ENCODE data around the gene C16orf89.

C16orf89 gene

DNA sequence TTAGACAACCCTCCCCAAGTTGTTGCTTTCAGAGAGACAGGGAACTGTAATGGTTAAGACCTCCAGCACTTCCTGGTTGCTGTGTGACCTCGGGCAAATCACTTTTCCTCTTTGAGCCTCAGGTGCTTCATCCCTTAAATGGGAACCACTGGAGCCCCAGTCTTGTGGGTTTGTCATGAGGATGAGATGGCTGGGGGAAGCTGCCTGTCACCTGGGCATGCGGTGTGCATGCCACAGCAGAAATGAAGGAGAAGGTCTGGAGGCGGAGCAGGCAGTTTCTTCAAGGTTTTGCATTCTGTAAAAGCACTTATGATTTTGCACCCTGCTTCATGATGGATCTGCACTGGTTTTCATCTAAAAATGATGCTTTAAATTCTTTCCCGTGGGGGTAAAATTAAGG is 54.1 kb downstream of the C16orf89 start:
- CTCF ChIA-PET = no interaction called here
- TF ChIP-seq, protein P1, sequence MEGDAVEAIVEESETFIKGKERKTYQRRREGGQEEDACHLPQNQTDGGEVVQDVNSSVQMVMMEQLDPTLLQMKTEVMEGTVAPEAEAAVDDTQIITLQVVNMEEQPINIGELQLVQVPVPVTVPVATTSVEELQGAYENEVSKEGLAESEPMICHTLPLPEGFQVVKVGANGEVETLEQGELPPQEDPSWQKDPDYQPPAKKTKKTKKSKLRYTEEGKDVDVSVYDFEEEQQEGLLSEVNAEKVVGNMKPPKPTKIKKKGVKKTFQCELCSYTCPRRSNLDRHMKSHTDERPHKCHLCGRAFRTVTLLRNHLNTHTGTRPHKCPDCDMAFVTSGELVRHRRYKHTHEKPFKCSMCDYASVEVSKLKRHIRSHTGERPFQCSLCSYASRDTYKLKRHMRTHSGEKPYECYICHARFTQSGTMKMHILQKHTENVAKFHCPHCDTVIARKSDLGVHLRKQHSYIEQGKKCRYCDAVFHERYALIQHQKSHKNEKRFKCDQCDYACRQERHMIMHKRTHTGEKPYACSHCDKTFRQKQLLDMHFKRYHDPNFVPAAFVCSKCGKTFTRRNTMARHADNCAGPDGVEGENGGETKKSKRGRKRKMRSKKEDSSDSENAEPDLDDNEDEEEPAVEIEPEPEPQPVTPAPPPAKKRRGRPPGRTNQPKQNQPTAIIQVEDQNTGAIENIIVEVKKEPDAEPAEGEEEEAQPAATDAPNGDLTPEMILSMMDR (IDR thresholded peaks at IDR 0.05; ENCODE audit: control extremely low read depth, extremely low read depth, low read depth, missing control alignments) = no peak
- POLR2A ChIA-PET = no interaction called here
- no peak for DNase-seq (ENCODE audit: extremely low spot score)

GRCh38 chr16:5010576-5011329 is 55.0 kb downstream of the C16orf89 start:
- TF ChIP-seq, protein P1 (IDR thresholded peaks at IDR 0.05; ENCODE audit: control extremely low read depth, extremely low read depth, low read depth, missing control alignments) = no peak
- POLR2A ChIA-PET = no interaction called here
- no peak for DNase-seq (ENCODE audit: extremely low spot score)
- CTCF ChIA-PET = no interaction called here

DNA sequence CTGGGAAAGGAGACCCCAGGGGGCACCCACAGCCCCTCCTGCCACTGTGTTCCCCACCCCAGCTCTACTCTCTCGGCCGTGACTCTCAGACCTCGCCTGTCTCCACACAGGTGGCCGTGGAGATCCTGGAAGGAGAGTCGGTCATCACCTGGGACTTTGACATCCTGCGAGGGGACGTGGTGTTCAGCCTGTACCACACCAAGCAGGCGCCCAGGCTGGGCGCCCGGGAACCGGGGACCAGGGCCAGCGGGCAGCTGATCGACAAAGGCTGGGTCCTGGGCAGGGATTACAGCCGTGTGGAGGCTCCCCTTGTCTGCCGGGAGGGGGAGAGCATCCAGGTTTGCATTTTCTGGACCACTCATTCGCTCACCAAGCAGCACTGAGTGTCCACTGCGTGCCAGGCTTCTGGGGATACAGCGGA is 57.4 kb downstream of the C16orf89 start:
- no peak for DNase-seq (ENCODE audit: extremely low spot score)
- TF ChIP-seq, protein P1 (IDR thresholded peaks at IDR 0.05; ENCODE audit: control extremely low read depth, extremely low read depth, low read depth, missing control alignments) = no peak
- ChIA-PET POLR2A (no interaction called here), CTCF (no interaction called here)

DNA sequence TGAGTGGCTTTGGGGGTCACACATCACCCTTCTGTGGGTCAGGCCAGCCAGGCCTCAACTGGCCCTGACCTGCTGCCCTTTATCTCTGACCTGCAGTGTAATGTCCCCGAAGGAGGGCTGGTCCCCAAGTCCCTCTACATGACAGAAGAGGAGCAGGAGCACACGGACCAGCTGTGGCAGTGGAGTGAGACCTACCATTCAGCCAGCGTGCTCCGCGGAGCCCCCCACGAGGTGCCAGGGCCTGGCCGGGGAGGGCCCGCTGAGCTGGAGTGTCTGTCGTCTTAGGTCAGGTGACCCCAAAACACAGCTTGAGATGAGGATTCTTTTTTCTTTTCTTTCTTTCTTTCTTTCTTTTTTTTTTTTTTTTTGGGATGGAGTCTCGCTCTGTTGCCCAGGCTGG is 58.5 kb downstream of the C16orf89 start:
- POLR2A ChIA-PET = no interaction called here
- TF ChIP-seq, protein P1 (IDR thresholded peaks at IDR 0.05; ENCODE audit: control extremely low read depth, extremely low read depth, low read depth, missing control alignments) = no peak
- no peak for DNase-seq (ENCODE audit: extremely low spot score)
- CTCF ChIA-PET = no interaction called here

DNA sequence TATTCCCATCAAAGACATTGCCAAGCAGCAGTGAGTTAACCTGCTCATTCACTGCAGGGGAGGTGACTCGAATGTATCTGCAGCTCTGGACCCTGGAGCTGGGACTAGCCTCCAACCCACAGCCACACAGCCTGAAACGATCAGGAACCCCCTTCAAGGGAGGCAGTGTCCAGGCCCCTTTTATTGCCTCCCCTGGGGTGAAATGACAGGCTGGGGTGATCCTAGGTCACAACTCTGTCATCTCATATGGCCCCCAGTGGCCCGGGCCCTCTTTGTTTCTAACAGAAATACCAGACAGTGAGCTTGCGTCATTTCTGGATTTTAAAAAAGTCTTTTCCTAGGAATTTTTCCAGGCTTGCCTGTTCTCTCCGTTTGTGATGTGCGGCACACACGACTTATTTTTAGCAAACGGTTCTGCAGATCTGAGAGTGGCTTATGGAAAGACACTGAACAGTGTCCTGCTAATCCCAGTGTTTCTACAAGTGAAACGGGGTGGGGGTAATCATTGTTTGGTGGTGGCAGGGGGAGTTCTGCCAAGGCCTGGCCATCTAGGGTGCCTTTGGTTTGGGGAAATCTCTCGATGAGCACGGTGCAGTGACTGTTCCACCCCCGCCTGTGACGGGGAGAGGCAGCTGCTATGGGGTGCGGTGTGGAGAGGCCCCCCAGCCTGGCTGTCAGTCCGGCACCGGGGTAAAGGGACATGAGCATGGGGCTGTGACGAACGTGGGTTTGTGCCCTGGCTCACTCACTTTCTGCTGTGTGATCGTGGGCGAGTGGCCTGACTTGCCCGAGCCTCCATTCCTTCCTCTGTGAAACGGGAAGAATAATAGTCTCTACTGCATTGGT is 59.2 kb downstream of the C16orf89 start:
- no peak for DNase-seq (ENCODE audit: extremely low spot score)
- ChIA-PET POLR2A (no interaction called here), CTCF (no interaction called here)

GRCh38 chr16:5005916-5006315 is 59.8 kb downstream of the C16orf89 start:
- ChIA-PET POLR2A (no interaction called here), CTCF (no interaction called here)
- no peak for DNase-seq (ENCODE audit: extremely low spot score)
- TF ChIP-seq, protein P1 (IDR thresholded peaks at IDR 0.05; ENCODE audit: control extremely low read depth, extremely low read depth, low read depth, missing control alignments) = no peak

More for the DNA sequence above, 59.2 kb downstream of the C16orf89 start:
- TF ChIP-seq, protein P1 (IDR thresholded peaks at IDR 0.05; ENCODE audit: control extremely low read depth, extremely low read depth, low read depth, missing control alignments) = no peak
